Coronary artery (tissue), 2 donors: ENCODE data around the gene PEPD.

Experiments used
- DNase-seq: peaks from one replicate; pipeline ENCODE4 v3.0.0-alpha.2; 2017; ENCODE audit warnings: low spot score
- H3K27ac ChIP-seq, 2 donors: fragments of 200-600 bp; sonication (generic); one replicate each; pipeline ENCODE4 v1.5.1; 2016 to 2019
- H3K4me3 ChIP-seq: fragments of 200-600 bp; sonication (generic); 2 replicates; pipeline ENCODE4 v1.5.1; 2016; ENCODE audit warnings: mild to moderate bottlenecking, moderate library complexity
- CTCF ChIP-seq: fragments of 200-600 bp; sonication (generic); IDR thresholded peaks from one replicate; pipeline ENCODE4 v1.5.1; 2019; ENCODE audit warnings: antibody characterized with exemption

PEPD gene

GRCh38 chr19:33420821-33421220 is 100.8 kb downstream of the PEPD start:
- H3K27ac ChIP-seq, result no peak overlapping the region
- no peak for TF ChIP-seq CTCF
- no peak for DNase-seq
- H3K4me3 ChIP-seq, result no peak overlapping the region

- no peak for DNase-seq
- H3K4me3 ChIP-seq, result no peak overlapping the region
- no peak for TF ChIP-seq CTCF
- no peak overlapping the region for H3K27ac ChIP-seq
These were observed 101.8 kb downstream of the PEPD start for GRCh38 chr19:33419788-33420130.

- H3K27ac ChIP-seq, result no peak overlapping the region
- no peak overlapping the region for H3K4me3 ChIP-seq
- no peak for DNase-seq
- no peak for TF ChIP-seq CTCF
These were observed 102.5 kb downstream of the PEPD start for GRCh38 chr19:33418871-33419787.

- Histone ChIP-seq H3K4me3 (no peak overlapping the region), H3K27ac (no peak overlapping the region)
- TF ChIP-seq CTCF, result no peak
- DNase-seq, result no peak
These were observed 103.1 kb downstream of the PEPD start for GRCh38 chr19:33418461-33418860.

- TF ChIP-seq CTCF, result no peak
- H3K4me3 ChIP-seq, result no peak overlapping the region
- no peak for DNase-seq
- H3K27ac ChIP-seq, result no peak overlapping the region
These were observed 103.8 kb downstream of the PEPD start for GRCh38 chr19:33417751-33418150.

- H3K27ac ChIP-seq, result no peak overlapping the region
- H3K4me3 ChIP-seq, result peak overlapping the region; percentile 38
- TF ChIP-seq CTCF, result peak; percentile 21
- no peak for DNase-seq
These were observed 105.0 kb downstream of the PEPD start for GRCh38 chr19:33416307-33417215.
